Measurements from ENCODE around the gene ASB15. TPM values are rescaled to one million over a fixed set of nuclear protein-coding genes. Genes with fewer than 3 reads are reported as not detected.

Gene ASB15
- total RNA-seq, 1 donor from 2014 or later = not detected

DNA sequence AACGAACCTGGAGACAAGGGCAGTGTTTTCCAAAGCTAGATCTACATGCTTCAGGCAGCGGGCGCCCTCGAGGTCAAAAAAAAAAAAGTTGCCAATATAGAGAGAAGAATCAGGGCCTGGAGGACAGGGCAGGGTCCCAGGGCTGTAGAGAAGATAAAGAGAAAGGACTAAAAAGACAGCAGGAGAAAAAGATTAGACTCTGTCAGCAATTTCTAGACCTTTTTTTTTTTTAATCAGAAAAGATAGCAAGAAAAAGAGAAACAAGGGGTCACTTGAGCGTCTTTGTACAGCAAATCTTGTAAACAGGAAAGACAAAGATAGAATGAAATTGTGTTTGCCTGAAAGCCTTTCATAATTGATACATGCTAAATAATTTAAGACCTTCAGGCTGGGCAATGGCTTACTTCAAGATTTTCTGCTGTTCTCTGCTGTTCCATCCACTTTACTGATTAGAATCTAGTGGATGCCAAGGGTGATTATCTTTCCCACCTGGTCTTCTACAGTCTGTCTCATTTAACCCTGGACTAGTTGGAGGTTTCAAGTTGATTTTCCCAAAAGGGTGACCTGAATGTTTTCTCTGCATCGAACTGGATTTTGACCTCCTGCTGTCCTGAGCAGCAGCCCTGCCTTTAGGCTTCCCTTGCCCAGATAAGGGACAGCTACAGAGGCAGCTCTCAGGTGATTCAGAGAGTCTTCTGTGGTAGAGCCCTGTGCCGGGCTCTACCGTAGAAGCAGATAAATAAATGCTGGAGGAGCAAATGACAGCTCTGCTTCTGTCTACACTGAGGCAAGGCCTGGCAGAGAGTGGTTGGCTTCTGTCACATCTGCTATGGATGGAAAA lies 59.1 kb downstream of the ASB15 start:
- no peak for TF ChIP-seq CTCF (IDR thresholded peaks at IDR 0.05; ENCODE audit: partially characterized antibody, unreplicated experiment)
- Mint-ChIP-seq H3K4me3 (ENCODE audit: unreplicated experiment) (peak overlapping the region; percentile 16), H3K27ac (ENCODE audit: unreplicated experiment) (no peak overlapping the region), H3K36me3 (ENCODE audit: unreplicated experiment) (no peaks in the 10 kb centered on the region), H3K9me3 (ENCODE audit: unreplicated experiment) (no peaks in the 10 kb centered on the region), H3K27me3 (ENCODE audit: unreplicated experiment) (peaks cover 4% of the 10 kb centered on the region), H3K4me1 (ENCODE audit: low read depth, unreplicated experiment) (peaks cover 11% of the 10 kb centered on the region)
- DNase-seq = no peak

GRCh38 chr7:123661765-123662164 lies 60.1 kb downstream of the ASB15 start:
- Mint-ChIP-seq H3K9me3 (ENCODE audit: unreplicated experiment) (no peaks in the 10 kb centered on the region), H3K4me3 (ENCODE audit: unreplicated experiment) (no peak overlapping the region), H3K27ac (ENCODE audit: unreplicated experiment) (no peak overlapping the region), H3K4me1 (ENCODE audit: low read depth, unreplicated experiment) (peaks cover 11% of the 10 kb centered on the region), H3K27me3 (ENCODE audit: unreplicated experiment) (peaks cover 2% of the 10 kb centered on the region), H3K36me3 (ENCODE audit: unreplicated experiment) (no peaks in the 10 kb centered on the region)
- DNase-seq = no peak
- TF ChIP-seq CTCF (IDR thresholded peaks at IDR 0.05; ENCODE audit: partially characterized antibody, unreplicated experiment) = no peak

DNA sequence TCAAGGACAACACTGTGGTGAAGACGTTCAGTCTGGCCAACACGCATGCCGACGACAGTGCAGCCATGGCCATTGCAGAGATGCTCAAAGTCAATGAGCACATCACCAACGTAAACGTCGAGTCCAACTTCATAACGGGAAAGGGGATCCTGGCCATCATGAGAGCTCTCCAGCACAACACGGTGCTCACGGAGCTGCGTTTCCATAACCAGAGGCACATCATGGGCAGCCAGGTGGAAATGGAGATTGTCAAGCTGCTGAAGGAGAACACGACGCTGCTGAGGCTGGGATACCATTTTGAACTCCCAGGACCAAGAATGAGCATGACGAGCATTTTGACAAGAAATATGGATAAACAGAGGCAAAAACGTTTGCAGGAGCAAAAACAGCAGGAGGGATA lies 60.7 kb downstream of the ASB15 start:
- no peak overlapping the region for H3K27ac Mint-ChIP-seq (ENCODE audit: unreplicated experiment)
- no peaks in the 10 kb centered on the region for H3K36me3 Mint-ChIP-seq (ENCODE audit: unreplicated experiment)
- H3K4me1 Mint-ChIP-seq (ENCODE audit: low read depth, unreplicated experiment) = peaks cover 11% of the 10 kb centered on the region
- H3K4me3 Mint-ChIP-seq (ENCODE audit: unreplicated experiment) = no peak overlapping the region
- no peaks in the 10 kb centered on the region for H3K9me3 Mint-ChIP-seq (ENCODE audit: unreplicated experiment)
- no peak for TF ChIP-seq CTCF (IDR thresholded peaks at IDR 0.05; ENCODE audit: partially characterized antibody, unreplicated experiment)
- peaks cover 2% of the 10 kb centered on the region for H3K27me3 Mint-ChIP-seq (ENCODE audit: unreplicated experiment)
- no peak for DNase-seq

DNA sequence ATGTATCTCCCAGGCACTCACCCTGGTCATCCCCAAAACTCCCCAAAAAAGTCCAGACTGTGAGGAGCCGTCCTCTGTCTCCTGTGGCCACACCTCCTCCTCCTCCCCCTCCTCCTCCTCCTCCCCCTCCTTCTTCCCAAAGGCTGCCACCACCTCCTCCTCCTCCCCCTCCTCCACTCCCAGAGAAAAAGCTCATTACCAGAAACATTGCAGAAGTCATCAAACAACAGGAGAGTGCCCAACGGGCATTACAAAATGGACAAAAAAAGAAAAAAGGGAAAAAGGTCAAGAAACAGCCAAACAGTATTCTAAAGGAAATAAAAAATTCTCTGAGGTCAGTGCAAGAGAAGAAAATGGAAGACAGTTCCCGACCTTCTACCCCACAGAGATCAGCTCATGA lies 61.1 kb downstream of the ASB15 start:
- H3K4me1 Mint-ChIP-seq (ENCODE audit: low read depth, unreplicated experiment) = peaks cover 11% of the 10 kb centered on the region
- no peaks in the 10 kb centered on the region for H3K9me3 Mint-ChIP-seq (ENCODE audit: unreplicated experiment)
- no peak overlapping the region for H3K27ac Mint-ChIP-seq (ENCODE audit: unreplicated experiment)
- no peak overlapping the region for H3K4me3 Mint-ChIP-seq (ENCODE audit: unreplicated experiment)
- H3K36me3 Mint-ChIP-seq (ENCODE audit: unreplicated experiment) = no peaks in the 10 kb centered on the region
- TF ChIP-seq CTCF (IDR thresholded peaks at IDR 0.05; ENCODE audit: partially characterized antibody, unreplicated experiment) = no peak
- H3K27me3 Mint-ChIP-seq (ENCODE audit: unreplicated experiment) = peaks cover 2% of the 10 kb centered on the region
- DNase-seq = no peak

GRCh38 chr7:123663200-123663599 lies 61.6 kb downstream of the ASB15 start:
- DNase-seq = no peak
- Mint-ChIP-seq H3K27ac (ENCODE audit: unreplicated experiment) (no peak overlapping the region), H3K27me3 (ENCODE audit: unreplicated experiment) (peaks cover 2% of the 10 kb centered on the region), H3K4me3 (ENCODE audit: unreplicated experiment) (no peak overlapping the region), H3K36me3 (ENCODE audit: unreplicated experiment) (no peaks in the 10 kb centered on the region), H3K4me1 (ENCODE audit: low read depth, unreplicated experiment) (peaks cover 11% of the 10 kb centered on the region), H3K9me3 (ENCODE audit: unreplicated experiment) (no peaks in the 10 kb centered on the region)
- no peak for TF ChIP-seq CTCF (IDR thresholded peaks at IDR 0.05; ENCODE audit: partially characterized antibody, unreplicated experiment)

Measured in glutamatergic neuron (in vitro differentiated cells).